Hematopoietic multipotent progenitor cell treated with erythropoietin and hydrocortisone succinate and interleukin-3 and kit ligand, for 17 days (in vitro differentiated cells): Measurements from ENCODE around the gene PLET1.

ENCODE experiments used
- DNase-seq: peaks from one replicate; pipeline ENCODE4 v3.0.0-alpha.2; 2015; ENCODE audit warnings: low spot score

Gene PLET1

DNA sequence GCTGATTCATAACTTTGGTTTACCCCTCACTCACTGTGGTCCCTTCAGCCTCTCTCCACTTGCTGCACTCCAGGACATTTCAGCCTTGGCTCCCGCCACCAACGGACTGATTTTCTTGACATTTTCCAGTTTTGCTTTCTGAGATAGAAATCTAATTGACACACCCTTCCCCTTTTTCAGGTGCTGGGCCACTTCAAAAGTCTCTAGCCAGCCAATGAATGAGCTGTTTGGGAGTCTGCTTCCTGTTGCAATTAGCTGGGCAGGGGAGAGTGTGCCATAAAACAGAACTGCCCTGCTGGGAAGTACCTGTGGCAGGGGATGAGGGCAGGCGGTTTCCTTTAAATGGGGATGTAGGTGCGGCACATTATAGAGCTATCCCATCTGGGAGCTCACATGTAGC, 21.1 kb upstream of the PLET1 start:
- no peak for DNase-seq

GRCh38 chr11:112280268-112281126, 19.8 kb upstream of the PLET1 start:
- DNase-seq, result peak; percentile 79

DNA sequence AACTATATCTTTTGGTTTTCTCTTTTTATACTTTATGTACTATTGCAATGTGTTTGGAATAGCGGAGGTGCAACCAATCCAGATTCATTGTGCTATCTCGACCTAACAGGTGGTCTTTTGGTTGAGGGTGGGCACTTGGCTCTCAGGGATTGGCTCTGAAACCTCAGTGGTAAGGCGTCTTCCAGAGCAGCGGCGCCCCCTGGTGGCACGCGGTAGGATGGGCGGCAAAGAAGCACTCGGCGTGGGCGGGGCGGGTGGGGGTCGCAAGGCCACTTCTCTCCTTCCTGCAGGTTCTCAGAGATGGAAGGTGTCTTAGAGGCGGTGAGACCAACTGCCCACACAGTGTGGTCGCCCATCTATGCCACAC, 19.2 kb upstream of the PLET1 start:
- peak; percentile 77 for DNase-seq

GRCh38 chr11:112278803-112279202, 18.1 kb upstream of the PLET1 start:
- no peak for DNase-seq

DNA sequence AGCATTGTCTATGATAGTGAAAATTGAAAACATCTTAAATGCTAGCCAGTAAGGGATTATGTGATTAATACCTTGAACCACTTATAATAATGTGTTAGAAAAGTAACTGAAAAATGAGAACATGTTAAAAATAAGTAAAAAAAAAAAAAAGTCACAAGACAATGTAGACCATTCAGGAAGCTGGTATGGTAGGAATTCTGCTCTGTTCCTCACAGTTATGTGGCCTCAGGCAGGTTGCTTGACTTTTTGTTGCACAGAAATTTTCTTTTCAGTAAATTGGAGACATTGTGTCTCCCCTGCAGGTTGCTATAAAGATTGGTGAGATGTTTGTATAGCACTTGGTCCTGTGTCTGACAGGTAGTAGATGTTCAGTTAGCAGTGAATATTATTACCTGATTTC, 17.3 kb upstream of the PLET1 start:
- DNase-seq, result no peak

DNA sequence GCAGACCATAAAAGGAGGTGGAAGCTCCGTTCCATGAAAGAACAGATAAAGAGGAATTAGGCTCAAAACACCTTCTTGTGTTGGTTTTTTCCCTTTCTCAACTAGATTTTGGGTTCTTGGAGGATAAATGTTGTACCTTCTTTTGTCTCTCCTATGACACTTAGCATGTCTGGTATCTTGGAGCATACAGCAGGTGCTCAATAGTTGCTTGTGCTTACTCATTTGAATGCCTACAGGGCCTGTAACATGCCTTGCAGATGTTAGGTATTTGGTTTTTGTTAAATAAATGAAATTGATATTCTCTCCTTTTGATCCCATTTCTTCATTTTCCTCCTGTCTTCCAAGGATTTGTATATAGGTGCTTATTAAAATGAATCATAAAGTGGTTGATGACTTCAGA, 16.4 kb upstream of the PLET1 start:
- no peak for DNase-seq

DNA sequence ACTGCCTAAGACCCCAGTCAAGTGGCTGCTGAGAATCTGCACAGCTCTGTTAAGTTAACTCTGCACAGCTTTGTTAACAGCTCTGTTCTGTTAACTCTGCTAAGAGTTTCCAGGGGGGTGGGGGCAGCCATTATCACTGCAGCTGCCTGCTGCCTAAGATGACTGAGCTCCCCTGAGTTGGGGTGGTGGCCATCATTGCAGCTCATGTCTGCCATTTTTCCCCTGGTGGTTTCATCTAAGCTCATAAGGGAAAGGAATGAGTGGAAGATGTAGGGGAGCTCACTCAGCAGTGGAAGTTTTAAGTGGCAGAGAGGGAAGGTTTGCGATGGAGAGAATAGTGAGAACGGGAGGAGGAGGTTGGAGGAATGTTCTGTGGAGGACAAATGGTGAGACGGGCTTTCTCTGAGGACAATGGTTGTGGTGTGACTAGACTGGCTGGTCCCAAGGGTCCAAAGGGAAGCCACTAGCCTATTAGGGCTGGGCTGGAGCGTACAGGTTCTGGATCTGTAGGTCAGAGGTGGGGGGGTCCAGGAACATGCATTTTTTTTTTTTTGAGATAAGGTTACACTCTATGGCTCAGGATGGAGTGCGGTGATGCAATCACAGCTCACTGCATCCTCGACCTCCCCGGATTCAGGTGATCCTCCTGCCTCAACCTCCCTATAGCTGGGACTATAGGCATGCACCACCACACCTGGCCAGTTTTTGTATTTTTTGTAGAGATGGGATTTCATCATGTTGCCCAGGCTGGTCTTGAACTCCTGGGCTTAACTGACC, 13.5 kb upstream of the PLET1 start:
- no peak for DNase-seq

- DNase-seq, result no peak
These were observed 12.4 kb upstream of the PLET1 start for GRCh38 chr11:112273066-112273465.

GRCh38 chr11:112271242-112271641, 10.6 kb upstream of the PLET1 start:
- DNase-seq, result no peak

GRCh38 chr11:112270551-112271180, 10.0 kb upstream of the PLET1 start:
- no peak for DNase-seq

- DNase-seq, result no peak
These were observed 8.5 kb upstream of the PLET1 start for GRCh38 chr11:112269139-112269538.

DNA sequence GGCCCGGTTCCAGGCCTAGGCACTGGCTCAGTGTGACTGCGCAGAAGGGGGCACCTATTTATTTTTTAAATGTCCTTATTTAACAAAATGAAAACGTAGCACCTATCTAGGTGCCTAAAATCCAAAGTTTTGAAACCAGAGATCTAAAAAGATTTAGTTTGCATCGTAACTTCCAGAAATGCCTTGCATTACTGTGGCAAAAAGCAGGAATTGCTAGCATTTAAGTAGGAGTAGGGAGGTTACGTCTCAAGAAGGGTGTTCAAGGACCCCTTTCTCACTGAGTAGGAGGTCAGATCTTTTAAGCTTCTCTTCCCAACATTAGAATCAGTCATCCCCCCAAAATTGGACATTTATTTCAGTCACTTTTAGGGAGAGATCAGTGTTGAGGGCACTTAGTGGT, 7.7 kb upstream of the PLET1 start:
- no peak for DNase-seq

- no peak for DNase-seq
These were observed 6.5 kb upstream of the PLET1 start for GRCh38 chr11:112267188-112267591.

GRCh38 chr11:112266410-112266778, 5.7 kb upstream of the PLET1 start:
- DNase-seq, result no peak

- DNase-seq, result no peak
These were observed 5.2 kb upstream of the PLET1 start for GRCh38 chr11:112265659-112266409.

DNA sequence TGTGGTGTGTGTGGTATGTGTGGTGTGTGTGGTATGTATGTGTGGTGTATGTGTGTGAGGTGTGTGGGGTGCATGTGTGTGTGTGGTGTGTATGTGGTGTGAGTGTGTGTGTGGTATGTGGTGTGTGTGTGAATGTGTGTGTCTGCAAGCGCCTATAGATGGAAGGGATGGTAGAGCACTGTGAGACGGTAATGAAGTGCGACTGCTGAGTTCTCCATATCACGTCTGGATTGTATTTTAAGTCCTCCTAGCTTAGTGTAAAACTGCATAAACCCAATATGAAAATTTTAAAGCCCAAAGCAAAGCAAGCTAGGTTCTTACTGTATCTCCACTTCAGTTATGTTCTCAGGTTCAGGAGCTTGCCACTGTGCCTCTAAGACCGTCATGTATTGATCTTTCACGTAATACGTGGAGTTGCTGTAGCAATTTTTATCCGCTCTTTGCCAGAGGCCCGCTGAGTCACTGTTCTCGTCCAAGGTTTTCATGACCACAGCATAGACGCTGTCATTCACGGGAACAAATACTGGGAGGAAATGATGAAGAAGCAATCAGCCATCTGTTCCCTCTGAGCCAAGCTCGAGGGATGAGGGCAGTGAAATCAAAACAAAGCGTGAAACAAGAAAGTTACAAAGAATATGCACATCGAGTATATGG, 5.5 kb downstream of the PLET1 start:
- no peak for DNase-seq

DNA sequence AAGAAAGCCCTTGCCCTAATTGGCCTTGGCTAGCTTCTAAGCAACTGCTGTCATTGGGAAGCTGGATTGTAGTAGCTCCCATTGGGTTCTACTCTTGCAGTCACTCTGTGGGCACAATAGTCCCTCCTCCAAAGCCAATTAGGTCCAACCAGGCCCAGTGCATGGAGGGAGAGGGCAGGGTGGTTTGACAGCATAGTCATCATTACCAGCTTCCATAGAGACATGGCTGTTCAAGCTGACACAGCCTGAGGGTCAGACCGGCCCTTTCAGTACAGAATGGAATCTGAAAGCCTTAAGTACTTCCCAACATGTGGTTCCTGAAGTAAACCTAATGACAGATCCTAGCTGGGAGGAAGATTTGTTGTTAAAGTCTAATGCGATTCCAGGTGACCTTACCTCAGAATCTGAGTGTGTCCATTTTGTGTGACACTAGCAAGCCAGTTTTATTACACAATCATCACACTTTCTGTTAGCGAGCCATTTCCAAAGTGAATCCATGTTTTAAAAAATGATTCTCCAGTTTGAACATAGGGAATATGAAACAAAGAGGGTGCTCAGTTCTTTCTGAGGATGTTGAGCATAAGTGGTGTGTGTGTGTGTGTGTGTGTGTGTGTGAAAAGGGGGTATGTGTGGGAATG, 6.9 kb downstream of the PLET1 start:
- no peak for DNase-seq

- DNase-seq, result no peak
These were observed 10.6 kb downstream of the PLET1 start for GRCh38 chr11:112249871-112250610.

- no peak for DNase-seq
These were observed 12.5 kb downstream of the PLET1 start for GRCh38 chr11:112248201-112248600.

- no peak for DNase-seq
These were observed 13.5 kb downstream of the PLET1 start for GRCh38 chr11:112247201-112247600.

DNA sequence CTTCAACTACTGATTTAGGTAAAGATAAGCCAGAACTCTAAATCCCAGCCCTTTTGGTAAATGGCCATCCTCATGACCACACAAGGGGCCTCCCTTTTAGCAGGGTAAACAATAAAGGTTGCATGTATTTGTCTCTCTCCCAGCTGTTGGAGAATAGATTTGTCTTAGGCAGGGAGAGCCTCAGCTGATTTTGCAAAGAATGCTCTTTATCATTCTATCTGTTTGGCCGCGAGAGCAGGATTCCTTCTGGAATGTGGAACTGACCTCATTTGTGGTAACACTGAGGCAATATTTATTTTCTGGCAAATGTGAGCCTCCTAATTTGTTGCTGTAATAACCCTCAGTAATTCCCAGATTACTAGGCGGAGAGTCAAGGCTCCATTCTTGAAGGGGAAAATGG, 19.2 kb downstream of the PLET1 start:
- no peak for DNase-seq
